GM23338 (cell line): ENCODE results near the gene AAMDC. TPM values are rescaled to one million over a fixed set of nuclear protein-coding genes. Genes with fewer than 3 reads are reported as not detected.
A peak's percentile ranks its signal among the peaks of the same experiment; 100 is the strongest.

ENCODE experiments used
- ATAC-seq: fragments of 200-7000 bp; cut with Tn5 transposase; 3 replicates; pipeline ENCODE4 v1.9.1; 2020
- DNase-seq: peaks from one replicate; pipeline ENCODE4 v3.0.0-alpha.2; 2015; ENCODE audit warnings: low spot score
- H2AFZ ChIP-seq: fragments of 200-600 bp; sonication (generic); 2 replicates; pipeline ENCODE4 v1.8.0; 2016; ENCODE audit warnings: antibody characterized with exemption, mild to moderate bottlenecking, moderate library complexity
- H3F3A ChIP-seq: fragments of 200-600 bp; sonication (generic); replicated peaks from 2 replicates; pipeline ENCODE4 v1.8.0; 2017; ENCODE audit warnings: antibody characterized with exemption, mixed run types, low read depth
- H3K27ac ChIP-seq: fragments of 200-600 bp; sonication (generic); 2 replicates; pipeline ENCODE4 v1.6.1; 2016; ENCODE audit warnings: low read depth
- H3K27me3 ChIP-seq: fragments of 200-600 bp; sonication (generic); 2 replicates; pipeline ENCODE4 v1.8.0; 2016; ENCODE audit warnings: mild to moderate bottlenecking, mixed run types, moderate library complexity; ENCODE audit not compliant: insufficient read depth
- H3K36me3 ChIP-seq: fragments of 200-600 bp; sonication (generic); 2 replicates; pipeline ENCODE4 v1.8.0; 2016; ENCODE audit warnings: mild to moderate bottlenecking; ENCODE audit not compliant: insufficient read depth
- H3K4me1 ChIP-seq: fragments of 200-600 bp; sonication (generic); 2 replicates; pipeline ENCODE4 v1.8.0; 2016; ENCODE audit warnings: mild to moderate bottlenecking, moderate library complexity; ENCODE audit not compliant: insufficient read depth
- H3K4me2 ChIP-seq: fragments of 200-600 bp; sonication (generic); 2 replicates; pipeline ENCODE4 v1.7.1; 2017; ENCODE audit warnings: mixed run types
- H3K4me3 ChIP-seq: fragments of 200-600 bp; sonication (generic); 2 replicates; pipeline ENCODE4 v1.6.1; 2016; ENCODE audit warnings: mixed run types
- H3K79me2 ChIP-seq: fragments of 200-600 bp; sonication (generic); replicated peaks from 2 replicates; pipeline ENCODE4 v1.8.0; 2017; ENCODE audit warnings: mild to moderate bottlenecking; ENCODE audit not compliant: insufficient read depth
- H3K9me2 ChIP-seq: fragments of 200-600 bp; sonication (generic); 2 replicates; pipeline ENCODE4 v1.8.0; 2017; ENCODE audit not compliant: insufficient read depth
- H4K20me1 ChIP-seq: fragments of 200-600 bp; sonication (generic); replicated peaks from 2 replicates; pipeline ENCODE4 v1.8.0; 2017; ENCODE audit warnings: mild to moderate bottlenecking; ENCODE audit not compliant: insufficient read depth
- H3K27ac Mint-ChIP-seq: 2 replicates; pipeline ENCODE4 v1.8.0; 2020; ENCODE audit warnings: inconsistent platforms, mild to moderate bottlenecking, moderate library complexity, mixed read lengths
- H3K27me3 Mint-ChIP-seq: 3 replicates; pipeline ENCODE4 v1.8.0; 2022; ENCODE audit warnings: low read depth, mild to moderate bottlenecking, moderate library complexity, mixed read lengths, inconsistent platforms; ENCODE audit not compliant: insufficient read depth, poor library complexity
- H3K36me3 Mint-ChIP-seq: 3 replicates; pipeline ENCODE4 v1.8.0; 2021; ENCODE audit warnings: low read depth, mild to moderate bottlenecking, inconsistent platforms, moderate library complexity, mixed read lengths
- H3K4me1 Mint-ChIP-seq: 3 replicates; pipeline ENCODE4 v1.8.0; 2020; ENCODE audit warnings: mild to moderate bottlenecking, inconsistent platforms, mixed read lengths
- H3K4me3 Mint-ChIP-seq: 3 replicates; pipeline ENCODE4 v1.8.0; 2021; ENCODE audit warnings: moderate library complexity, mild to moderate bottlenecking, inconsistent platforms, mixed read lengths
- H3K9me3 Mint-ChIP-seq: 3 replicates; pipeline ENCODE4 v1.8.0; 2020; ENCODE audit warnings: moderate library complexity, mild to moderate bottlenecking, inconsistent platforms, mixed read lengths
- CREB1 ChIP-seq: fragments of 250-450 bp; sonication (Bioruptor Pico); IDR thresholded peaks from 2 replicates; pipeline ENCODE4 v1.5.0; 2020; ENCODE audit warnings: low read depth, mild to moderate bottlenecking, moderate library complexity
- EZH2 ChIP-seq: fragments of 200-600 bp; sonication (generic); IDR thresholded peaks from one replicate; pipeline ENCODE4 v1.8.0; 2017; ENCODE audit warnings: antibody characterized with exemption, mild to moderate bottlenecking, low read depth; ENCODE audit not compliant: unreplicated experiment
- EZH2phosphoT487 ChIP-seq: fragments of 200-600 bp; sonication (generic); IDR thresholded peaks from one replicate; pipeline ENCODE4 v1.8.1; 2018; ENCODE audit warnings: antibody characterized with exemption; ENCODE audit not compliant: unreplicated experiment
- JUNB ChIP-seq: IDR thresholded peaks from one replicate; pipeline ENCODE4 v1.6.1; 2016; ENCODE audit warnings: antibody characterized with exemption; ENCODE audit not compliant: unreplicated experiment
- NANOG ChIP-seq: IDR thresholded peaks from 2 replicates; pipeline ENCODE4 v1.6.1; 2016; ENCODE audit warnings: antibody characterized with exemption, borderline replicate concordance
- POLR2AphosphoS5 ChIP-seq: IDR thresholded peaks from 2 replicates; pipeline ENCODE4 v1.6.1; 2016; ENCODE audit warnings: antibody characterized with exemption, low read depth
- STAT1 ChIP-seq: IDR thresholded peaks from one replicate; pipeline ENCODE4 v1.6.1; 2016; ENCODE audit warnings: antibody characterized with exemption; ENCODE audit not compliant: unreplicated experiment
- ZNF114 ChIP-seq: fragments of 250-450 bp; sonication (Bioruptor Pico); IDR thresholded peaks from 2 replicates; pipeline ENCODE4 v1.5.0; 2020; ENCODE audit warnings: mild to moderate bottlenecking, moderate library complexity
- ZNF331 ChIP-seq: fragments of 250-450 bp; sonication (Bioruptor Pico); IDR thresholded peaks from 2 replicates; pipeline ENCODE4 v1.5.0; 2020; ENCODE audit warnings: low read depth, mild to moderate bottlenecking, moderate library complexity
- polyA plus RNA-seq: library from polyadenylated mRNA; unstranded; fragments of >200 nt; fragmentation: Nextera tagmentation; extraction: Ambion mirVana; gene quantifications from 2 replicates; pipeline ENCODE4 v1.2.1, GENCODE V29; 2016
- total RNA-seq: library from RNA; depleted of rRNA; stranded (reverse); fragments of >200 nt; shearing (Covaris generic); gene quantifications from 2 replicates; pipeline ENCODE4 v1.2.3, GENCODE V29; 2014
- TF ChIP-seq, protein P1 (sequence below): fragments of 250-450 bp; sonication (Bioruptor Pico); IDR thresholded peaks from 2 replicates; pipeline ENCODE4 v1.5.0; 2020; ENCODE audit warnings: mild to moderate bottlenecking, moderate library complexity
- TF ChIP-seq, protein P2 (sequence below): IDR thresholded peaks from one replicate; pipeline ENCODE4 v1.6.1; 2018; ENCODE audit warnings: antibody characterized with exemption; ENCODE audit not compliant: unreplicated experiment
- TF ChIP-seq, protein P3 (sequence below), 2 experiments: fragments of 200-600 bp in 1 of 2; sonication (generic) in 1 of 2; conservative IDR thresholded peaks; 2 replicates each; pipeline versions ENCODE4 v1.5.1 to v1.6.1; 2016 to 2017; ENCODE audit warnings: antibody characterized with exemption in 2 of 2, low read depth in 2 of 2, mild to moderate bottlenecking in 2 of 2, moderate library complexity in 1 of 2
- TF ChIP-seq, protein P4 (sequence below): IDR thresholded peaks from 2 replicates; pipeline ENCODE4 v1.6.1; 2016; ENCODE audit warnings: antibody characterized with exemption

AAMDC gene
- total and polyA plus RNA-seq, 2 experiments from 2014 or later = 5.3 to 50.2 TPM

DNA sequence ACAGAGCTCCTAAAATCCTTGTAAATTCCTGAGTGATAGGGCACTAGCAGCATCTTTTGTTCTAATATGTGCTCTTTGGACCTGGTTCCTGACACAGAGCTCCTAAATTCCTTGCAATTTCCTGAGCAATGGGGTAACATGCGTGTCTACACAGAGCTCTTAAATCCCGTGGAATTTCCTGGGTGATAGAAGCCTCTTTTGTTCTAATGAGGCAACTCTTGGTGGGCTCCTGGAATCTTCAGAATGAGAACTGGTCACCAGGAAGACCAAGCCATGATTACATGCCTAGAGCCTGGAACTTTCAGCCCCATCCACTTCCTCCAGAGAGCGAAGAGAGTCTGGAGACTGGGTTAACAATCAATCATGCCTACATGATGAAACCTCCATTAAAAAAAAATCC is 19.5 kb upstream of the AAMDC start:
- Histone ChIP-seq H4K20me1 (peaks cover 79% of the 10 kb centered on the region), H3K27ac (peak overlapping the region; percentile 6; the same call in 1 of the 2 replicates), H3K27me3 (no peaks in the 10 kb centered on the region), H3K4me3 (no peak overlapping the region), H2AFZ (no peak overlapping the region), H3K4me1 (no peaks in the 10 kb centered on the region; the same call in 1 of the 2 replicates), H3K4me2 (no peak overlapping the region), H3F3A (no peaks in the 10 kb centered on the region), H3K36me3 (0 out of 2 replicates have a peak, but pooled peaks cover 8% of the 10 kb centered on the region), H3K9me2 (no peaks in the 10 kb centered on the region), H3K79me2 (peaks cover 100% of the 10 kb centered on the region)
- Mint-ChIP-seq H3K27me3 (no peaks in the 10 kb centered on the region), H3K36me3 (peaks cover 20% of the 10 kb centered on the region), H3K27ac (0 out of 2 replicates have a peak overlapping the region, but pooled peaks have one; percentile 10), H3K4me1 (peaks cover 16% of the 10 kb centered on the region), H3K4me3 (no peak overlapping the region), H3K9me3 (no peaks in the 10 kb centered on the region; the same call in 2 of the 3 replicates)
- no peak for ATAC-seq
- DNase-seq = no peak
- TF ChIP-seq NANOG (no peak), JUNB (no peak), CREB1 (CRISPR knock-in tag) (no peak), ZNF331 (CRISPR knock-in tag) (no peak), EZH2phosphoT487 (no peak), POLR2AphosphoS5 (no peak), STAT1 (no peak), ZNF114 (CRISPR knock-in tag) (no peak), EZH2 (no peak)
- TF ChIP-seq, protein P1, sequence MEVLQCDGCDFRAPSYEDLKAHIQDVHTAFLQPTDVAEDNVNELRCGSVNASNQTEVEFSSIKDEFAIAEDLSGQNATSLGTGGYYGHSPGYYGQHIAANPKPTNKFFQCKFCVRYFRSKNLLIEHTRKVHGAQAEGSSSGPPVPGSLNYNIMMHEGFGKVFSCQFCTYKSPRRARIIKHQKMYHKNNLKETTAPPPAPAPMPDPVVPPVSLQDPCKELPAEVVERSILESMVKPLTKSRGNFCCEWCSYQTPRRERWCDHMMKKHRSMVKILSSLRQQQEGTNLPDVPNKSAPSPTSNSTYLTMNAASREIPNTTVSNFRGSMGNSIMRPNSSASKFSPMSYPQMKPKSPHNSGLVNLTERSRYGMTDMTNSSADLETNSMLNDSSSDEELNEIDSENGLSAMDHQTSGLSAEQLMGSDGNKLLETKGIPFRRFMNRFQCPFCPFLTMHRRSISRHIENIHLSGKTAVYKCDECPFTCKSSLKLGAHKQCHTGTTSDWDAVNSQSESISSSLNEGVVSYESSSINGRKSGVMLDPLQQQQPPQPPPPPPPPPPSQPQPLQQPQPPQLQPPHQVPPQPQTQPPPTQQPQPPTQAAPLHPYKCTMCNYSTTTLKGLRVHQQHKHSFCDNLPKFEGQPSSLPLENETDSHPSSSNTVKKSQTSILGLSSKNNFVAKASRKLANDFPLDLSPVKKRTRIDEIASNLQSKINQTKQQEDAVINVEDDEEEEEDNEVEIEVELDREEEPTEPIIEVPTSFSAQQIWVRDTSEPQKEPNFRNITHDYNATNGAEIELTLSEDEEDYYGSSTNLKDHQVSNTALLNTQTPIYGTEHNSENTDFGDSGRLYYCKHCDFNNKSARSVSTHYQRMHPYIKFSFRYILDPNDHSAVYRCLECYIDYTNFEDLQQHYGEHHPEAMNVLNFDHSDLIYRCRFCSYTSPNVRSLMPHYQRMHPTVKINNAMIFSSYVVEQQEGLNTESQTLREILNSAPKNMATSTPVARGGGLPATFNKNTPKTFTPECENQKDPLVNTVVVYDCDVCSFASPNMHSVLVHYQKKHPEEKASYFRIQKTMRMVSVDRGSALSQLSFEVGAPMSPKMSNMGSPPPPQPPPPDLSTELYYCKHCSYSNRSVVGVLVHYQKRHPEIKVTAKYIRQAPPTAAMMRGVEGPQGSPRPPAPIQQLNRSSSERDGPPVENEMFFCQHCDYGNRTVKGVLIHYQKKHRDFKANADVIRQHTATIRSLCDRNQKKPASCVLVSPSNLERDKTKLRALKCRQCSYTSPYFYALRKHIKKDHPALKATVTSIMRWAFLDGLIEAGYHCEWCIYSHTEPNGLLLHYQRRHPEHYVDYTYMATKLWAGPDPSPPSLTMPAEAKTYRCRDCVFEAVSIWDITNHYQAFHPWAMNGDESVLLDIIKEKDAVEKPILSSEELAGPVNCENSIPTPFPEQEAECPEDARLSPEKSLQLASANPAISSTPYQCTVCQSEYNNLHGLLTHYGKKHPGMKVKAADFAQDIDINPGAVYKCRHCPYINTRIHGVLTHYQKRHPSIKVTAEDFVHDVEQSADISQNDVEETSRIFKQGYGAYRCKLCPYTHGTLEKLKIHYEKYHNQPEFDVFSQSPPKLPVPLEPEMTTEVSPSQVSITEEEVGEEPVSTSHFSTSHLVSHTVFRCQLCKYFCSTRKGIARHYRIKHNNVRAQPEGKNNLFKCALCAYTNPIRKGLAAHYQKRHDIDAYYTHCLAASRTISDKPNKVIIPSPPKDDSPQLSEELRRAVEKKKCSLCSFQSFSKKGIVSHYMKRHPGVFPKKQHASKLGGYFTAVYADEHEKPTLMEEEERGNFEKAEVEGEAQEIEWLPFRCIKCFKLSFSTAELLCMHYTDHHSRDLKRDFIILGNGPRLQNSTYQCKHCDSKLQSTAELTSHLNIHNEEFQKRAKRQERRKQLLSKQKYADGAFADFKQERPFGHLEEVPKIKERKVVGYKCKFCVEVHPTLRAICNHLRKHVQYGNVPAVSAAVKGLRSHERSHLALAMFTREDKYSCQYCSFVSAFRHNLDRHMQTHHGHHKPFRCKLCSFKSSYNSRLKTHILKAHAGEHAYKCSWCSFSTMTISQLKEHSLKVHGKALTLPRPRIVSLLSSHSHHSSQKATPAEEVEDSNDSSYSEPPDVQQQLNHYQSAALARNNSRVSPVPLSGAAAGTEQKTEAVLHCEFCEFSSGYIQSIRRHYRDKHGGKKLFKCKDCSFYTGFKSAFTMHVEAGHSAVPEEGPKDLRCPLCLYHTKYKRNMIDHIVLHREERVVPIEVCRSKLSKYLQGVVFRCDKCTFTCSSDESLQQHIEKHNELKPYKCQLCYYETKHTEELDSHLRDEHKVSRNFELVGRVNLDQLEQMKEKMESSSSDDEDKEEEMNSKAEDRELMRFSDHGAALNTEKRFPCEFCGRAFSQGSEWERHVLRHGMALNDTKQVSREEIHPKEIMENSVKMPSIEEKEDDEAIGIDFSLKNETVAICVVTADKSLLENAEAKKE (CRISPR knock-in tag) = no peak
- TF ChIP-seq, protein P2, sequence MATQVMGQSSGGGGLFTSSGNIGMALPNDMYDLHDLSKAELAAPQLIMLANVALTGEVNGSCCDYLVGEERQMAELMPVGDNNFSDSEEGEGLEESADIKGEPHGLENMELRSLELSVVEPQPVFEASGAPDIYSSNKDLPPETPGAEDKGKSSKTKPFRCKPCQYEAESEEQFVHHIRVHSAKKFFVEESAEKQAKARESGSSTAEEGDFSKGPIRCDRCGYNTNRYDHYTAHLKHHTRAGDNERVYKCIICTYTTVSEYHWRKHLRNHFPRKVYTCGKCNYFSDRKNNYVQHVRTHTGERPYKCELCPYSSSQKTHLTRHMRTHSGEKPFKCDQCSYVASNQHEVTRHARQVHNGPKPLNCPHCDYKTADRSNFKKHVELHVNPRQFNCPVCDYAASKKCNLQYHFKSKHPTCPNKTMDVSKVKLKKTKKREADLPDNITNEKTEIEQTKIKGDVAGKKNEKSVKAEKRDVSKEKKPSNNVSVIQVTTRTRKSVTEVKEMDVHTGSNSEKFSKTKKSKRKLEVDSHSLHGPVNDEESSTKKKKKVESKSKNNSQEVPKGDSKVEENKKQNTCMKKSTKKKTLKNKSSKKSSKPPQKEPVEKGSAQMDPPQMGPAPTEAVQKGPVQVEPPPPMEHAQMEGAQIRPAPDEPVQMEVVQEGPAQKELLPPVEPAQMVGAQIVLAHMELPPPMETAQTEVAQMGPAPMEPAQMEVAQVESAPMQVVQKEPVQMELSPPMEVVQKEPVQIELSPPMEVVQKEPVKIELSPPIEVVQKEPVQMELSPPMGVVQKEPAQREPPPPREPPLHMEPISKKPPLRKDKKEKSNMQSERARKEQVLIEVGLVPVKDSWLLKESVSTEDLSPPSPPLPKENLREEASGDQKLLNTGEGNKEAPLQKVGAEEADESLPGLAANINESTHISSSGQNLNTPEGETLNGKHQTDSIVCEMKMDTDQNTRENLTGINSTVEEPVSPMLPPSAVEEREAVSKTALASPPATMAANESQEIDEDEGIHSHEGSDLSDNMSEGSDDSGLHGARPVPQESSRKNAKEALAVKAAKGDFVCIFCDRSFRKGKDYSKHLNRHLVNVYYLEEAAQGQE = no peak
- TF ChIP-seq, protein P3, sequence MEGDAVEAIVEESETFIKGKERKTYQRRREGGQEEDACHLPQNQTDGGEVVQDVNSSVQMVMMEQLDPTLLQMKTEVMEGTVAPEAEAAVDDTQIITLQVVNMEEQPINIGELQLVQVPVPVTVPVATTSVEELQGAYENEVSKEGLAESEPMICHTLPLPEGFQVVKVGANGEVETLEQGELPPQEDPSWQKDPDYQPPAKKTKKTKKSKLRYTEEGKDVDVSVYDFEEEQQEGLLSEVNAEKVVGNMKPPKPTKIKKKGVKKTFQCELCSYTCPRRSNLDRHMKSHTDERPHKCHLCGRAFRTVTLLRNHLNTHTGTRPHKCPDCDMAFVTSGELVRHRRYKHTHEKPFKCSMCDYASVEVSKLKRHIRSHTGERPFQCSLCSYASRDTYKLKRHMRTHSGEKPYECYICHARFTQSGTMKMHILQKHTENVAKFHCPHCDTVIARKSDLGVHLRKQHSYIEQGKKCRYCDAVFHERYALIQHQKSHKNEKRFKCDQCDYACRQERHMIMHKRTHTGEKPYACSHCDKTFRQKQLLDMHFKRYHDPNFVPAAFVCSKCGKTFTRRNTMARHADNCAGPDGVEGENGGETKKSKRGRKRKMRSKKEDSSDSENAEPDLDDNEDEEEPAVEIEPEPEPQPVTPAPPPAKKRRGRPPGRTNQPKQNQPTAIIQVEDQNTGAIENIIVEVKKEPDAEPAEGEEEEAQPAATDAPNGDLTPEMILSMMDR (conservative IDR thresholded peaks at IDR 0.05; ENCODE audit: low read depth in 2 of 2) = no peak
- TF ChIP-seq, protein P4, sequence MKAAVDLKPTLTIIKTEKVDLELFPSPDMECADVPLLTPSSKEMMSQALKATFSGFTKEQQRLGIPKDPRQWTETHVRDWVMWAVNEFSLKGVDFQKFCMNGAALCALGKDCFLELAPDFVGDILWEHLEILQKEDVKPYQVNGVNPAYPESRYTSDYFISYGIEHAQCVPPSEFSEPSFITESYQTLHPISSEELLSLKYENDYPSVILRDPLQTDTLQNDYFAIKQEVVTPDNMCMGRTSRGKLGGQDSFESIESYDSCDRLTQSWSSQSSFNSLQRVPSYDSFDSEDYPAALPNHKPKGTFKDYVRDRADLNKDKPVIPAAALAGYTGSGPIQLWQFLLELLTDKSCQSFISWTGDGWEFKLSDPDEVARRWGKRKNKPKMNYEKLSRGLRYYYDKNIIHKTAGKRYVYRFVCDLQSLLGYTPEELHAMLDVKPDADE = no peak
